Tibial nerve (tissue), 4 donors: ENCODE results near the gene AIG1. TPM values are rescaled to one million over a fixed set of nuclear protein-coding genes. Genes with fewer than 3 reads are reported as not detected.

Source experiments
- DNase-seq, 2 donors: peaks; one replicate each; pipeline ENCODE4 v3.0.0-alpha.2; 2019; ENCODE audit warnings: low spot score in 2 of 2
- H3K27ac ChIP-seq, 4 donors: fragments of 200-600 bp; sonication (generic) in 3 of 4; one replicate each; pipeline ENCODE4 v1.5.1; 2017 to 2019; ENCODE audit warnings: mild to moderate bottlenecking in 1 of 4
- H3K27me3 ChIP-seq, 2 donors: fragments of 200-600 bp; sonication (generic) in 1 of 2; one replicate each; pipeline versions ENCODE4 v1.5.1 to v1.6.0; 2017 to 2019
- H3K36me3 ChIP-seq, 3 donors: fragments of 200-600 bp; sonication (generic); one replicate each; pipeline ENCODE4 v1.5.1; 2018 to 2019
- H3K4me1 ChIP-seq, 4 donors: fragments of 200-600 bp; sonication (generic) in 3 of 4; one replicate each; pipeline ENCODE4 v1.5.1; 2017 to 2019
- H3K4me3 ChIP-seq, 4 donors: fragments of 200-600 bp; sonication (generic) in 3 of 4; one replicate each; pipeline ENCODE4 v1.5.1; 2017 to 2019; ENCODE audit warnings: mild to moderate bottlenecking in 1 of 4, moderate library complexity in 1 of 4
- H3K9me3 ChIP-seq, 4 donors: fragments of 200-600 bp; sonication (generic) in 3 of 4; one replicate each; pipeline ENCODE4 v1.5.1; 2017 to 2019
- CTCF ChIP-seq, 5 experiments: fragments of 200-600 bp in 3 of 5; fragments of 450-650 bp in 2 of 5; sonication (generic) in 3 of 5; IDR thresholded peaks; one replicate each; pipeline ENCODE4 v1.5.1; 2016 to 2019; ENCODE audit warnings: antibody characterized with exemption in 5 of 5, mild to moderate bottlenecking in 3 of 5, moderate library complexity in 2 of 5
- EP300 ChIP-seq, 2 donors: sonication (generic); formaldehyde crosslinking; IDR thresholded peaks; one replicate each; pipeline ENCODE4 v1.6.1; 2017; ENCODE audit warnings: antibody characterized with exemption in 2 of 2, mild to moderate bottlenecking in 1 of 2
- POLR2A ChIP-seq, 2 donors: fragments of 450-650 bp; IDR thresholded peaks; one replicate each; pipeline ENCODE4 v1.6.1; 2017; ENCODE audit warnings: antibody characterized with exemption in 2 of 2, mild to moderate bottlenecking in 2 of 2, moderate library complexity in 2 of 2
- WGBS, 2 donors: methylation state at CpG; one replicate each; pipeline ENCODE4 v1.1.5; 2018; 5-methylcytosine and 5-hydroxymethylcytosine counted together
- total RNA-seq, 4 donors: library from RNA; depleted of rRNA; stranded (reverse); fragments of >200 nt; gene quantifications; one replicate each; pipeline ENCODE4 v1.1.0, GENCODE V29; 2016

AIG1 gene
- total RNA-seq, 4 donors from 2014 or later, result 18.2 to 23.9 (median 22.2) TPM

GRCh38 chr6:143333749-143334520, 273.2 kb downstream of the AIG1 start:
- Histone ChIP-seq H3K4me1 (no peaks in the 10 kb centered on the region), H3K9me3 (no peaks in the 10 kb centered on the region), H3K36me3 (peaks cover 0 to 16% (median 0%) of the 10 kb centered on the region in 3 donors), H3K4me3 (no peak overlapping the region), H3K27me3 (no peaks in the 10 kb centered on the region), H3K27ac (no peak overlapping the region)
- no peak for DNase-seq
- no peak for TF ChIP-seq EP300 (IDR thresholded peaks at IDR 0.05)
- no peak for TF ChIP-seq POLR2A (IDR thresholded peaks at IDR 0.05)
- TF ChIP-seq CTCF (IDR thresholded peaks at IDR 0.05), result no peak
- 86% methylated on average over 7 of the region's 7 CpGs for WGBS, 2 donors

- WGBS, 2 donors, result 93% methylated on average over 2 of the region's 2 CpGs
- H3K27me3 ChIP-seq, result no peaks in the 10 kb centered on the region
Measured at GRCh38 chr6:143335865-143336264, 275.2 kb downstream of the AIG1 start.

GRCh38 chr6:143336446-143337152, 275.9 kb downstream of the AIG1 start:
- DNase-seq, result no peak
- Histone ChIP-seq H3K9me3 (no peaks in the 10 kb centered on the region), H3K27me3 (no peaks in the 10 kb centered on the region), H3K27ac (no peak overlapping the region), H3K36me3 (peaks cover 0 to 20% (median 0%) of the 10 kb centered on the region in 3 donors), H3K4me3 (no peak overlapping the region), H3K4me1 (no peaks in the 10 kb centered on the region)
- WGBS, 2 donors, result 89 to 92% methylated on average over 4 of the region's 4 CpGs
- no peak for TF ChIP-seq EP300 (IDR thresholded peaks at IDR 0.05)
- TF ChIP-seq CTCF (IDR thresholded peaks at IDR 0.05), result no peak
- TF ChIP-seq POLR2A (IDR thresholded peaks at IDR 0.05), result no peak

More at GRCh38 chr6:143335865-143336264, 275.2 kb downstream of the AIG1 start:
- H3K4me3 ChIP-seq, result no peak overlapping the region
- H3K4me1 ChIP-seq, result no peaks in the 10 kb centered on the region
- H3K9me3 ChIP-seq, result no peaks in the 10 kb centered on the region
- TF ChIP-seq EP300 (IDR thresholded peaks at IDR 0.05) (no peak), POLR2A (IDR thresholded peaks at IDR 0.05) (no peak), CTCF (IDR thresholded peaks at IDR 0.05) (no peak)
- H3K27ac ChIP-seq, result no peak overlapping the region
- DNase-seq, result no peak
- peaks cover 0 to 16% (median 0%) of the 10 kb centered on the region in 3 donors for H3K36me3 ChIP-seq

- TF ChIP-seq POLR2A (IDR thresholded peaks at IDR 0.05) (no peak), CTCF (IDR thresholded peaks at IDR 0.05) (peak in 2 of 5 experiments; percentile 8 to 25)
- Histone ChIP-seq H3K36me3 (peaks cover 0 to 20% (median 0%) of the 10 kb centered on the region in 3 donors), H3K27ac (no peak overlapping the region), H3K9me3 (no peaks in the 10 kb centered on the region), H3K4me1 (no peaks in the 10 kb centered on the region), H3K4me3 (no peak overlapping the region), H3K27me3 (no peaks in the 10 kb centered on the region)
- no peak for DNase-seq
- 81 to 83% methylated on average over 17 of the region's 17 CpGs for WGBS, 2 donors
Measured at GRCh38 chr6:143337201-143337949, 276.7 kb downstream of the AIG1 start.
